ACC112 (cell line): ENCODE measurements around the gene VTI1A.

ENCODE experiments used
- H2AFZ ChIP-seq: fragments of 200-600 bp; sonication (generic); one replicate; pipeline ENCODE4 v1.6.0; 2017; ENCODE audit warnings: antibody characterized with exemption, low read length; ENCODE audit not compliant: unreplicated experiment
- H3K27ac ChIP-seq: fragments of 200-600 bp; sonication (generic); 2 replicates; pipeline ENCODE4 v1.5.1; 2014; ENCODE audit warnings: low read depth, mild to moderate bottlenecking, antibody characterized with exemption, low read length, moderate library complexity
- H3K27me3 ChIP-seq: fragments of 200-600 bp; sonication (generic); 2 replicates; pipeline ENCODE4 v1.6.1; 2014; ENCODE audit warnings: mild to moderate bottlenecking, antibody characterized with exemption, low read length, moderate library complexity, mixed read lengths; ENCODE audit not compliant: insufficient read depth
- H3K36me3 ChIP-seq: fragments of 200-600 bp; sonication (generic); 2 replicates; pipeline ENCODE4 v1.6.1; 2016; ENCODE audit warnings: mild to moderate bottlenecking, antibody characterized with exemption, low read length, moderate library complexity, mixed read lengths; ENCODE audit not compliant: insufficient read depth
- H3K4me1 ChIP-seq: fragments of 200-600 bp; sonication (generic); one replicate; pipeline ENCODE4 v1.6.1; 2016; ENCODE audit warnings: low read length, mixed read lengths; ENCODE audit not compliant: insufficient read depth, unreplicated experiment, control insufficient read depth
- H3K4me3 ChIP-seq: fragments of 200-600 bp; sonication (generic); 2 replicates; pipeline ENCODE4 v1.5.1; 2014; ENCODE audit warnings: mild to moderate bottlenecking, low read depth, low read length
- H3K79me2 ChIP-seq: fragments of 200-600 bp; sonication (generic); one replicate; pipeline ENCODE4 v1.6.0; 2016; ENCODE audit warnings: low read length; ENCODE audit not compliant: control insufficient read depth, unreplicated experiment, insufficient read depth

Gene VTI1A

GRCh38 chr10:112562809-112563663 lies 116.0 kb downstream of the VTI1A start:
- Histone ChIP-seq H3K4me3 (no peak overlapping the region), H3K27ac (no peak overlapping the region), H3K4me1 (peaks cover 8% of the 10 kb centered on the region), H2AFZ (no peak overlapping the region), H3K27me3 (no peaks in the 10 kb centered on the region), H3K79me2 (no peaks in the 10 kb centered on the region), H3K36me3 (no peaks in the 10 kb centered on the region)

- no peak overlapping the region for H3K4me3 ChIP-seq
- H3K4me1 ChIP-seq = peaks cover 8% of the 10 kb centered on the region
- no peak overlapping the region for H3K27ac ChIP-seq
- no peak overlapping the region for H2AFZ ChIP-seq
- no peaks in the 10 kb centered on the region for H3K36me3 ChIP-seq
- no peaks in the 10 kb centered on the region for H3K79me2 ChIP-seq
- no peaks in the 10 kb centered on the region for H3K27me3 ChIP-seq
Measured at GRCh38 chr10:112564337-112564736, 117.3 kb downstream of the VTI1A start.

- Histone ChIP-seq H3K27me3 (no peaks in the 10 kb centered on the region), H2AFZ (no peak overlapping the region), H3K4me3 (no peak overlapping the region), H3K4me1 (peaks cover 8% of the 10 kb centered on the region), H3K36me3 (no peaks in the 10 kb centered on the region), H3K79me2 (no peaks in the 10 kb centered on the region), H3K27ac (no peak overlapping the region)
Measured at GRCh38 chr10:112565434-112566053, 118.5 kb downstream of the VTI1A start.

DNA sequence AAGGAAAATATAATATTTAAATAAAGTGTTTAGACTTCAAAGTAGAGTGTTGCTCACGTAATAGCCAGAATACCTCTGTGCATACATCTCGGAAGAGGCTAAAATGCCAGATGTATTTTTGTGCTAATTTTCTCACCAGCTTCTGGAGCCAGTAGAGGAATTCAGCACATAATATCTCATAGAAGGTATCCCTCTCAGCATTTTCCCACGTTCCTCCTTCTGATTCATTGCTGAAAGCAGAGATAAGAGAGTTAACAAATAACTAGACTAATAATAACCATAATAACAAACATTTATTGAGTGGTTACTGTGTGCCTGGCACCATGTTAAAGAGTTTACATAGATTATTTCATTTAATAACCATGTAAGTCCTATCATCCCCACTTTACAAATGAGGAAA lies 123.6 kb downstream of the VTI1A start:
- H3K4me3 ChIP-seq = no peak overlapping the region
- H3K27ac ChIP-seq = no peak overlapping the region
- H2AFZ ChIP-seq = no peak overlapping the region
- no peaks in the 10 kb centered on the region for H3K36me3 ChIP-seq
- no peaks in the 10 kb centered on the region for H3K27me3 ChIP-seq
- no peaks in the 10 kb centered on the region for H3K4me1 ChIP-seq
- H3K79me2 ChIP-seq = no peaks in the 10 kb centered on the region

- no peaks in the 10 kb centered on the region for H3K27me3 ChIP-seq
- no peak overlapping the region for H3K27ac ChIP-seq
- no peaks in the 10 kb centered on the region for H3K79me2 ChIP-seq
- H3K4me1 ChIP-seq = peaks cover 11% of the 10 kb centered on the region
- no peaks in the 10 kb centered on the region for H3K36me3 ChIP-seq
- H2AFZ ChIP-seq = no peak overlapping the region
- no peak overlapping the region for H3K4me3 ChIP-seq
Measured at GRCh38 chr10:112579578-112579977, 132.6 kb downstream of the VTI1A start.

DNA sequence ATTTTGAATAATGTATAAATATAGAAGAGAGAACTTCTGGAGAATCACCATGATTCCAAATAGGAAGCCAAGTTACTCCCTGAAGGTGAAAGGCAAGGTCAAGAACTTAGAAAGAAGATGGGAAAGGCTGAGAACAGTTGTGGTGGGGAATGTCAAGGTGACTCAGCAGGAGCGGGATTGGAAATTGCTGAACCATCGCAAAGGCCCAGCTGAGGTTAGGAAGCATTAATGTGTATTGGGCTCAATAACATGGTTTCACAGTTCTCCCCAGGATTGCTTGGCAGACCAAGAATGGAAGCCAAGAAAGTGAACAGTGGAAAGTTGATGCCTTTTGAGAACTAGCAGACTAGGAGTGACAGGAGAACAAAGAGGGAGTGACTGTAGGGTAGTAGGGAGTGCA lies 133.3 kb downstream of the VTI1A start:
- peaks cover 18% of the 10 kb centered on the region for H3K4me1 ChIP-seq

GRCh38 chr10:112581921-112582320 lies 134.9 kb downstream of the VTI1A start:
- Histone ChIP-seq H3K27me3 (no peaks in the 10 kb centered on the region), H2AFZ (no peak overlapping the region), H3K4me3 (no peak overlapping the region), H3K79me2 (no peaks in the 10 kb centered on the region), H3K36me3 (no peaks in the 10 kb centered on the region), H3K4me1 (peaks cover 23% of the 10 kb centered on the region), H3K27ac (no peak overlapping the region)

More for the DNA sequence above, 133.3 kb downstream of the VTI1A start:
- no peak overlapping the region for H3K4me3 ChIP-seq
- H3K36me3 ChIP-seq = no peaks in the 10 kb centered on the region
- no peaks in the 10 kb centered on the region for H3K79me2 ChIP-seq
- no peak overlapping the region for H2AFZ ChIP-seq
- H3K27ac ChIP-seq = no peak overlapping the region
- no peaks in the 10 kb centered on the region for H3K27me3 ChIP-seq

DNA sequence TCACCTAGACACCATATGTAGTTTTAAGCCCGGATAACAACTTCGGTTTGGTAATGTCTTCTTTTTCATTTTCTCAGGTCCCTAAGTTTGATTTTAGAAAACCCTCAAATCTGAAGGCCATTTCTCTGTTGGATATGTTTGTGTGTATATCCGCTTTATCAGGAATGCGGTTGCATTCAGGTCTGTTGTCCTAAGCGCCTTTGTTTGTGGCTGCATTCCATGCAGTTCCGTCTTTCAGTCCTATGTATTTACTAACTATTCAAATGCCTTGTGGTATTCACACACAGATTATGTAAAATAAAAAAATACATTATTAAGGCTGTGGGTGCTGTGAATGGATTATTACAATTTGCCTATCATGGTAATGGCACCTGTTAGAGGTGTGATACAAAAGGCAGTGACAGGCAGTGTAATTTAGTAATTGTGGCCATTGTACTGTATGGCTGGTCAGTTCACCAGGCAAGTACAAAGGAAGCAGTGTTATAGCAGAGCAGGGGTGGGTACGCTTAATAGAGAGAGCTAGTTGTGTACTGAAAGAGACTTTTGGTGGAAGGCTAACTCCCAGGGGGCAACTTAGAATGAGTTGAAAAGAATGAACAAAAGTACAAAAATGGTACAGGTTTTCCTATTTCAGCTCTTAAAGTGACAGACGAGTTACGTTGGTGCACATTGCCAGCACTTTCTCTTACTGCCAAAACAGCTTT lies 136.4 kb downstream of the VTI1A start:
- H3K27me3 ChIP-seq = no peaks in the 10 kb centered on the region

GRCh38 chr10:112584276-112584675 lies 137.3 kb downstream of the VTI1A start:
- peaks cover 23% of the 10 kb centered on the region for H3K4me1 ChIP-seq
- H3K27ac ChIP-seq = peak overlapping the region; percentile 47
- H2AFZ ChIP-seq = no peak overlapping the region
- no peaks in the 10 kb centered on the region for H3K36me3 ChIP-seq
- H3K4me3 ChIP-seq = no peak overlapping the region
- H3K27me3 ChIP-seq = no peaks in the 10 kb centered on the region
- no peaks in the 10 kb centered on the region for H3K79me2 ChIP-seq

More for the DNA sequence above, 136.4 kb downstream of the VTI1A start:
- no peaks in the 10 kb centered on the region for H3K79me2 ChIP-seq
- no peak overlapping the region for H2AFZ ChIP-seq
- peaks cover 23% of the 10 kb centered on the region for H3K4me1 ChIP-seq
- no peaks in the 10 kb centered on the region for H3K36me3 ChIP-seq
- H3K4me3 ChIP-seq = no peak overlapping the region
- H3K27ac ChIP-seq = no peak overlapping the region

DNA sequence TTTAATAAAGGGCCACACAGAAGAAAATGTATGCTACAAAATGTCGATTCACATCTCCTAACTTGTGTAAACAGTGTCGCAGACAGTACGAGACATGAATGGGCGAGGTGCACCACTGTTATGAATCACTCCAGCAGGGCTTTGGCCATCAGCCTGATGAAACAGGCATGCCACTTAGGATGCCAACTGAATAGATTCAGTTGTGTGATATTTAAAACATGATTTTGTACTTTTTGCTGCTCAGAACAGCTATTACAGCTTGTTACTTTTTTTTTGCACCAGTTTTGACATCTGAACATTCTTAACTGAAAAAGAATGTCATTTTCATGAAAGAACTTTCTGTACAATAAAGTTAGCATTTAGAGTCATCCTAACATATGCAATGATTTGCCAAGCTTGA lies 138.1 kb downstream of the VTI1A start:
- H3K36me3 ChIP-seq = no peaks in the 10 kb centered on the region
- peak overlapping the region; percentile 17; the same call in 1 of the 2 replicates for H3K4me3 ChIP-seq
- no peaks in the 10 kb centered on the region for H3K27me3 ChIP-seq
- H3K27ac ChIP-seq = peak overlapping the region; percentile 47
- no peak overlapping the region for H2AFZ ChIP-seq
- H3K4me1 ChIP-seq = peaks cover 23% of the 10 kb centered on the region
- no peaks in the 10 kb centered on the region for H3K79me2 ChIP-seq
